GM23338 (cell line): ENCODE results near the gene BMAL1. TPM values are rescaled to one million over a fixed set of nuclear protein-coding genes. Genes with fewer than 3 reads are reported as not detected.

Experiments
- ATAC-seq: fragments of 200-7000 bp; cut with Tn5 transposase; 3 replicates; pipeline ENCODE4 v1.9.1; 2020
- DNase-seq: peaks from one replicate; pipeline ENCODE4 v3.0.0-alpha.2; 2015; ENCODE audit warnings: low spot score
- H2AFZ ChIP-seq: fragments of 200-600 bp; sonication (generic); 2 replicates; pipeline ENCODE4 v1.8.0; 2016; ENCODE audit warnings: antibody characterized with exemption, mild to moderate bottlenecking, moderate library complexity
- H3F3A ChIP-seq: fragments of 200-600 bp; sonication (generic); replicated peaks from 2 replicates; pipeline ENCODE4 v1.8.0; 2017; ENCODE audit warnings: antibody characterized with exemption, mixed run types, low read depth
- H3K27ac ChIP-seq: fragments of 200-600 bp; sonication (generic); 2 replicates; pipeline ENCODE4 v1.6.1; 2016; ENCODE audit warnings: low read depth
- H3K27me3 ChIP-seq: fragments of 200-600 bp; sonication (generic); 2 replicates; pipeline ENCODE4 v1.8.0; 2016; ENCODE audit warnings: mild to moderate bottlenecking, mixed run types, moderate library complexity; ENCODE audit not compliant: insufficient read depth
- H3K36me3 ChIP-seq: fragments of 200-600 bp; sonication (generic); 2 replicates; pipeline ENCODE4 v1.8.0; 2016; ENCODE audit warnings: mild to moderate bottlenecking; ENCODE audit not compliant: insufficient read depth
- H3K4me1 ChIP-seq: fragments of 200-600 bp; sonication (generic); 2 replicates; pipeline ENCODE4 v1.8.0; 2016; ENCODE audit warnings: mild to moderate bottlenecking, moderate library complexity; ENCODE audit not compliant: insufficient read depth
- H3K4me2 ChIP-seq: fragments of 200-600 bp; sonication (generic); 2 replicates; pipeline ENCODE4 v1.7.1; 2017; ENCODE audit warnings: mixed run types
- H3K4me3 ChIP-seq: fragments of 200-600 bp; sonication (generic); 2 replicates; pipeline ENCODE4 v1.6.1; 2016; ENCODE audit warnings: mixed run types
- H3K79me2 ChIP-seq: fragments of 200-600 bp; sonication (generic); replicated peaks from 2 replicates; pipeline ENCODE4 v1.8.0; 2017; ENCODE audit warnings: mild to moderate bottlenecking; ENCODE audit not compliant: insufficient read depth
- H3K9me2 ChIP-seq: fragments of 200-600 bp; sonication (generic); 2 replicates; pipeline ENCODE4 v1.8.0; 2017; ENCODE audit not compliant: insufficient read depth
- H4K20me1 ChIP-seq: fragments of 200-600 bp; sonication (generic); replicated peaks from 2 replicates; pipeline ENCODE4 v1.8.0; 2017; ENCODE audit warnings: mild to moderate bottlenecking; ENCODE audit not compliant: insufficient read depth
- H3K27ac Mint-ChIP-seq: 2 replicates; pipeline ENCODE4 v1.8.0; 2020; ENCODE audit warnings: inconsistent platforms, mild to moderate bottlenecking, moderate library complexity, mixed read lengths
- H3K27me3 Mint-ChIP-seq: 3 replicates; pipeline ENCODE4 v1.8.0; 2022; ENCODE audit warnings: low read depth, mild to moderate bottlenecking, moderate library complexity, mixed read lengths, inconsistent platforms; ENCODE audit not compliant: insufficient read depth, poor library complexity
- H3K36me3 Mint-ChIP-seq: 3 replicates; pipeline ENCODE4 v1.8.0; 2021; ENCODE audit warnings: low read depth, mild to moderate bottlenecking, inconsistent platforms, moderate library complexity, mixed read lengths
- H3K4me1 Mint-ChIP-seq: 3 replicates; pipeline ENCODE4 v1.8.0; 2020; ENCODE audit warnings: mild to moderate bottlenecking, inconsistent platforms, mixed read lengths
- H3K4me3 Mint-ChIP-seq: 3 replicates; pipeline ENCODE4 v1.8.0; 2021; ENCODE audit warnings: moderate library complexity, mild to moderate bottlenecking, inconsistent platforms, mixed read lengths
- H3K9me3 Mint-ChIP-seq: 3 replicates; pipeline ENCODE4 v1.8.0; 2020; ENCODE audit warnings: moderate library complexity, mild to moderate bottlenecking, inconsistent platforms, mixed read lengths
- CREB1 ChIP-seq: fragments of 250-450 bp; sonication (Bioruptor Pico); IDR thresholded peaks from 2 replicates; pipeline ENCODE4 v1.5.0; 2020; ENCODE audit warnings: low read depth, mild to moderate bottlenecking, moderate library complexity
- CTCF ChIP-seq, 2 experiments: fragments of 200-600 bp in 1 of 2; sonication (generic) in 1 of 2; conservative IDR thresholded peaks; 2 replicates each; pipeline versions ENCODE4 v1.5.1 to v1.6.1; 2016 to 2017; ENCODE audit warnings: antibody characterized with exemption in 2 of 2, low read depth in 2 of 2, mild to moderate bottlenecking in 2 of 2, moderate library complexity in 1 of 2
- ETS1 ChIP-seq: IDR thresholded peaks from 2 replicates; pipeline ENCODE4 v1.6.1; 2016; ENCODE audit warnings: antibody characterized with exemption
- EZH2 ChIP-seq: fragments of 200-600 bp; sonication (generic); IDR thresholded peaks from one replicate; pipeline ENCODE4 v1.8.0; 2017; ENCODE audit warnings: antibody characterized with exemption, mild to moderate bottlenecking, low read depth; ENCODE audit not compliant: unreplicated experiment
- EZH2phosphoT487 ChIP-seq: fragments of 200-600 bp; sonication (generic); IDR thresholded peaks from one replicate; pipeline ENCODE4 v1.8.1; 2018; ENCODE audit warnings: antibody characterized with exemption; ENCODE audit not compliant: unreplicated experiment
- JUNB ChIP-seq: IDR thresholded peaks from one replicate; pipeline ENCODE4 v1.6.1; 2016; ENCODE audit warnings: antibody characterized with exemption; ENCODE audit not compliant: unreplicated experiment
- NANOG ChIP-seq: IDR thresholded peaks from 2 replicates; pipeline ENCODE4 v1.6.1; 2016; ENCODE audit warnings: antibody characterized with exemption, borderline replicate concordance
- REST ChIP-seq: IDR thresholded peaks from one replicate; pipeline ENCODE4 v1.6.1; 2018; ENCODE audit warnings: antibody characterized with exemption; ENCODE audit not compliant: unreplicated experiment
- STAT1 ChIP-seq: IDR thresholded peaks from one replicate; pipeline ENCODE4 v1.6.1; 2016; ENCODE audit warnings: antibody characterized with exemption; ENCODE audit not compliant: unreplicated experiment
- ZNF331 ChIP-seq: fragments of 250-450 bp; sonication (Bioruptor Pico); IDR thresholded peaks from 2 replicates; pipeline ENCODE4 v1.5.0; 2020; ENCODE audit warnings: low read depth, mild to moderate bottlenecking, moderate library complexity
- ZNF462 ChIP-seq: fragments of 250-450 bp; sonication (Bioruptor Pico); IDR thresholded peaks from 2 replicates; pipeline ENCODE4 v1.5.0; 2020; ENCODE audit warnings: mild to moderate bottlenecking, moderate library complexity
- polyA plus RNA-seq: library from polyadenylated mRNA; unstranded; fragments of >200 nt; fragmentation: Nextera tagmentation; extraction: Ambion mirVana; gene quantifications from 2 replicates; pipeline ENCODE4 v1.2.1, GENCODE V29; 2016
- total RNA-seq: library from RNA; depleted of rRNA; stranded (reverse); fragments of >200 nt; shearing (Covaris generic); gene quantifications from 2 replicates; pipeline ENCODE4 v1.2.3, GENCODE V29; 2014

Gene BMAL1
- total and polyA plus RNA-seq, 2 experiments from 2014 or later, result 5.1 to 7.2 TPM

- Mint-ChIP-seq H3K36me3 (no peaks in the 10 kb centered on the region), H3K9me3 (no peaks in the 10 kb centered on the region), H3K4me1 (peaks cover 9% of the 10 kb centered on the region), H3K27ac (no peak overlapping the region), H3K27me3 (peaks cover 6% of the 10 kb centered on the region), H3K4me3 (no peak overlapping the region)
- no peaks in the 10 kb centered on the region for H3F3A ChIP-seq
- TF ChIP-seq ETS1, result no peak
- no peak for TF ChIP-seq ZNF331 (CRISPR knock-in tag)
- no peak for TF ChIP-seq EZH2
- no peak for TF ChIP-seq NANOG
- TF ChIP-seq STAT1, result no peak
- no peak for TF ChIP-seq REST
- no peak for TF ChIP-seq ZNF462 (CRISPR knock-in tag)
- no peak for TF ChIP-seq CREB1 (CRISPR knock-in tag)
- TF ChIP-seq CTCF (conservative IDR thresholded peaks at IDR 0.05; ENCODE audit: low read depth in 2 of 2), result no peak
- no peak for TF ChIP-seq JUNB
- no peak for TF ChIP-seq EZH2phosphoT487
- no peaks in the 10 kb centered on the region for H3K9me2 ChIP-seq
- no peak overlapping the region for H2AFZ ChIP-seq
- H3K79me2 ChIP-seq, result no peaks in the 10 kb centered on the region
- ATAC-seq (no peak), DNase-seq (no peak)
- H3K27ac ChIP-seq, result no peak overlapping the region
- no peaks in the 10 kb centered on the region for H3K27me3 ChIP-seq
- no peak overlapping the region for H3K4me2 ChIP-seq
- H3K4me3 ChIP-seq, result no peak overlapping the region
- no peaks in the 10 kb centered on the region for H3K36me3 ChIP-seq
- H4K20me1 ChIP-seq, result no peaks in the 10 kb centered on the region
- H3K4me1 ChIP-seq, result no peaks in the 10 kb centered on the region
Observed at GRCh38 chr11:13242564-13242963, 35.0 kb upstream of the BMAL1 start.
